NCI-H146 treated with DMSO at 0.1 percent for 48 hours (cell line): ENCODE measurements around the gene KBTBD13.
"Not testable (repeated sequence)": the region's sequence is repeated elsewhere in the genome, so short reads cannot be mapped to it uniquely, and the experiment has no call there.

ENCODE experiments used
- DNase-seq: peaks from one replicate; lab custom pipeline; 2025; ENCODE audit not compliant: unreplicated experiment; lab: John Stamatoyannopoulos, UW

Gene KBTBD13

DNA sequence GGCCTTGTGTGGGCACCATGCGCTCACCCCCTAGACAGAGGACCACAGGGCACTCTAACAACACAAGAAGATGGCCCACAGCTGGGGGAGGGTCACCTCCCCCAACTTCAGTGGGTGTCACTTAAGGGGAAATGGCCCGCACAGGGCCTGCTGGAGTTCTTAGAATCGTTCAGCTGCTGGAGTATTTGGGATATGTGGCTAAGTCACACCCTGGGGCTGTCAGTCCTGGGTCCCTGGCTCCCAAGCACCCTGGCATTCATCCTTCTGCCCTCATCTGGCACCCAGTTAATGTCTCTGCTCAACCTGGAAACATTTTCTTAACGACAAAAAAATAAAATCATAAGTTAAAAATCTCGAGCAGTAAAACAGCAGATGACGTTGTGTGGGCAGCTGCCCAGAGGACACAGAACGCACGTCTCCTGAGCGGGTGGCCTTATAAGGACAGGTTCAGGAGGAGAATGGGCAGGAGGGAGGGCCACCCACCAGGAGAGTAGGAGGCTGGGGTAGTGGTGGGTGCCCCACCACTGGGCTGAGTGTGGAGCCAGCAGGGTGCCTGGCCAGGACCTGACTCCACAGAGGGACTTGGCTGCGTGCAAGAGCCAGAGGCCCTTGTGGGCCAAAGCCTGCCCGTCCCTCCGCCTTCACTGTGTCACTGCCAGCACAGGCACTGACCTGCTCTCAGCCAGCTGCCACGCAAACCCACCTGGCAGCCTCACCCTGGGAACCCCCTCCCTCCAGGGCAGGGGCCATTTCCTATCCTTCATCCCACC, 11.5 kb downstream of the KBTBD13 start:
- no peak for DNase-seq

GRCh38 chr15:65088643-65089021, 12.1 kb downstream of the KBTBD13 start:
- no peak for DNase-seq

DNA sequence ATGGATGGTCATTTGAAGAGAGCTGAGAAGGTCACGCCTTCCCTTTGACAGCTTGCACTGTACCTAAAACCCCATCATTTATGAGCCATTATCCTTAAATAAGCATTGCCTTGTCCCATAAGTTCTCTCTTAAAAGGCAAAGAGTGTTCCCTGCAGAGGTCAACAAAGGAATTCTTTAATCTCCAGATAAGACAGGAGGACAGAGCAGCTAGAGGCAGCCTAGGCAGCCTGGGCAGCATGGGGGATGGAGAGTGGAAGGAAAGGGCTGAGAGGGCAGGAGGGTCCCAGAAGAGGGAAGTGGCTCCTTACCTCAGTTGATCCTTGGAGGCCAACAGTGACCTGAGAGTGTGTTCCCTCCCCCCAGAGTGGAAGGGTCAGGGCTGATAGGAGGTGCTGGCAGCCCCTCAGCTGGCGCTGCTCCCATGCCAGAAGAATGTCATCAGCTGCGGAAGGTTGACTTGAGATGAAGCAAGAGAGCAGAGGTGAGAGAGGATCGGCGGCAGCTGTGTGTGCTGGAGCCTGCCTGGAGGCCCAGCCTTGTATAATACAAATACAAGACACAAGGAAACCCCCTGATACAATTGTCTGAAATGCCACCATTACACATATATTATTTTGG, 12.8 kb downstream of the KBTBD13 start:
- DNase-seq = no peak

GRCh38 chr15:65091946-65092770, 15.6 kb downstream of the KBTBD13 start:
- DNase-seq = no peak

DNA sequence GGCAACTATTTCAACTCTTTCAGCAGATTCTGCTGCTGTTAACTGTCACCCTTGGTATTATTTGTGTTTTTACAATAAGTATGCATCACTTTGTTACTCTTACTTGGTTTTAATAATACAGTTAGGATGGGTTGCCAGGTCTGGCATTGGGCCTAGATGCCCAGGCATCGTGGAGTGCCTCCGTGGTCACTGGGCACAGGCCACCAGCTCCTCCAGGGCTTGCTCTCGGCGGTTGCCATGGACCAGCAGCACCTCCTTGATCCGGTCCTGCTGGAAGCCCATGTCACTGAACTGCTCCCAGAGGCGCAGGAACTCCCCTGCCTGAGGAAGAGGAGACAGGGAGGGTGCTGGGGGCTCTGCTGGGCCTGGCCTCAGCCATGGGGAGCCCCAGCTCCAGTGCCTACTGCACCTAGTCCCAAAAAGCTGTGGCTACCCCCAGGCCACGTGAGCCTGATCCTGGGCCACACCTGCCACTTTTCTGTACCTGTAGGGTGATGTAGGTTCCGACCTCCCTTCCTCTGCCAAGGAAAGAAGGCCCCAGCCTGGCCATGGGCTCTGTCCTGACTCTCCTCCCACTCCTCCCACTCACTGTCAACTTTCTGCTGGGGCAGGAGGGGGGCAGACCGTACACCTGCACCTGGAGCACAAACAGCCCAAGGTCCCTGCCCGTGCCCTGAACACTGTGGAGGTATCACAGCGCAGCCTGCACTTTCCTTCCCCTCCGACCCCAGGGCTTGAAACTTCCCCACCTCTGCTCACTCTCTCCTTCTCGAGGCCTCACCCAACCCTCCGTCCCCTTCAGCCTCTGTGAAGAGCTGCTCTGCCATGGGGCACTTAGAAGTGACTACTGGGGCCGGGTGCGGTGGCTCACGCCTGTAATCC, 16.6 kb downstream of the KBTBD13 start:
- no peak for DNase-seq

GRCh38 chr15:65093793-65094170, 17.2 kb downstream of the KBTBD13 start:
- DNase-seq = not testable (repeated sequence)

DNA sequence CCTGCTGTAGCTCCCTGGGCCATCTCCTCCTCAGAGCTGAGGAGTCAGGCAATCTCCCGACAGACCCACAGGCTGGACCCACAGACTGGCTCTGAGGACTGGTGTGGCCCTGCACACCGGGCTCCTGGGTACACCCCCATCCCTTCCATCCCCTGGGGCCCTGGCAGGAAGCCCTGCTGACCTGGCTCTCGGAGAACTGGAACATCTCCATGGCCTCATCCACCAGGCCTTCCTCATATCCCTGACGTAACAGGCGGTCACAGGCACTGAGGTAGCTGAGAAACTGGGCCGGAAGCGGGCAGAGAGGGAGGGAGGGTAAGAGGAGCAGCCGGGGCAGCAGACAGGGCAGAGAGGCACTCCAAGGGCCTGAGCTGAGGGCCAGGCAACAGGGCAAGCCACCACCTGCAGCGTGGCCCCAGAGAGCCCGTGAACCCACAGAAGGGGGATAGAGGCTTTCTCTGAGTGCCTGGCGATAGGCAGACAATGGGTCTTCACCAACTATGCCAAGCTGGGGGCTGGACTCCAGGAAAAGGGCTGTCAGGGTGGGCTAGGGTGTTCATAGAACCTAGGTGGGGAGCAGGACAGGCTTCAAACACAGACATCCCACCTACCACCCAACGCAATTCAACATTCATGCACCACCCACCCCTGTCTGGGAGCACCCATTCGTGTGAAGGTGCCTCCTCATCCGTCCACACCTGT, 17.9 kb downstream of the KBTBD13 start:
- no peak for DNase-seq

DNA sequence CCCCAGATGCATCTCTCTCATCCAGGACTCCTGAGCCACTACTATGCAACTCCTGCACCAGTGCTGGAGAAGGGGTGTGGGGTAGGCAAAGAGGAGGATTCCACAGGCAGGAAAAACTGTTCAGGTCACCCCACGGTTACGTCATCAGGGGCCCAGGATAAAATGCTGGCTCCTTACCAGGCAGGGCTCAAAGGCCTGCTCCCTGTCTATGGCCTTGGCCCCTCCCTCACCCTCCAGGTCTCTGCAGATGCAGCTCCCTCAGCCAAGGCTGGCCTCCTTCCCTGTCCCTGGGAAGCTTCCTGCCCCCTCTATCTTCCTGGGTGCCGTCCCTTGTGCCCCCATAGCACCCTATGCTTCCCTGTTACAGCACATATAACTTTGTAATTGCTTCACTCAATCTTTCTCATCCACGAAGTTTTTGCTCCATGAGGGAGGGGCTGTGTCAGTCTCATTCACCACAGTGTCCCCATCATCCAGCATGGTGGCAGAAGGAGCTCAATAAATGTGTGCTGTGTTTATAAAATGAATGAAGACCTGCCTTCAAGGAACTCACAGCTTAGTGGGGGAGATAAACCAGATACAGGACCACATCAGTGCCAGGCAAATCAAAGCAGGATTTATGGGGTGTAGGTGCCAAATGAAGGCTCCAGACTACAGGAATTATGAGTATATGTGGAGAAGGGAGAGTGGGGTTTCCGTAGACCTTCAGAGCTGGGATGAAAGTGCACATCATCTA, 18.6 kb downstream of the KBTBD13 start:
- DNase-seq = no peak

DNA sequence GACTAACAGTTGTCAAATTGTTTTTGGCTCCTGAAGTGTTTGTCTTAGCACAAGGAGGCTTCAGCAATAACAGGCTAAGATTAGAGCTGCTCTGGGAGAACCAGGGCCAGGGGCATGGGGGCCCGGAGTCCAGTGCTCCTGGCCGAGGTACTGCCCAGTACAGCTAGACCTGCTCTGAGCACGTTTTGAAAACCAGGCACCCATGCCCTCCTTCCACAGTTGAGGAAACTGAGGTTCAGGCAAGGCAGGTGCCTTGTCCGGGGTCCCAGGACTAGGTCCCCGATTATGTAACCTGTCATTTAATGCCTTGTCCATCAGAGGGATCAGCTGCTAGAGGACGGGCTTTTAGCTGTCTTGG, 19.2 kb downstream of the KBTBD13 start:
- DNase-seq = no peak

- DNase-seq = no peak
Measured at GRCh38 chr15:65096481-65097385, 20.2 kb downstream of the KBTBD13 start.

GRCh38 chr15:65097651-65098263, 21.2 kb downstream of the KBTBD13 start:
- DNase-seq = no peak

GRCh38 chr15:65099336-65099735, 22.8 kb downstream of the KBTBD13 start:
- no peak for DNase-seq

DNA sequence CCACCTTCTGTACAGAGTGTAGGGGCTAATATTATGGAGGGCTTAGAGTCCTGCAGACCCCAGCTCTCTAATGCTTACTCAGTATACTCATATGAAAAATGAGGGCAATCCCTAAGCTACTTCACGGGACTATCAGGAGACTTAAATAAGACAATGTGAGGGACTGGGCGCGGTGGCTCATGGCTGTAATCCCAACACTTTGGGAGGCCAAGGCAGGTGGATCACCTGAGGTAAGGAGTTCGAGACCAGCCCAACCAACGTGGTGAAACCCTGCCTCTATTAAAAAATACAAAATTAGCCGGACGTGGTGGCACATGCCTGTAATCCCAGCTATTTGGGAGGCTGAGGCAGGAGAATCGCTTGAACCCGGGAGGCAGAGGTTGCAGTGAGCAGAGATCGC, 23.3 kb downstream of the KBTBD13 start:
- DNase-seq = not testable (repeated sequence)

GRCh38 chr15:65100442-65100841, 23.9 kb downstream of the KBTBD13 start:
- DNase-seq = no peak

DNA sequence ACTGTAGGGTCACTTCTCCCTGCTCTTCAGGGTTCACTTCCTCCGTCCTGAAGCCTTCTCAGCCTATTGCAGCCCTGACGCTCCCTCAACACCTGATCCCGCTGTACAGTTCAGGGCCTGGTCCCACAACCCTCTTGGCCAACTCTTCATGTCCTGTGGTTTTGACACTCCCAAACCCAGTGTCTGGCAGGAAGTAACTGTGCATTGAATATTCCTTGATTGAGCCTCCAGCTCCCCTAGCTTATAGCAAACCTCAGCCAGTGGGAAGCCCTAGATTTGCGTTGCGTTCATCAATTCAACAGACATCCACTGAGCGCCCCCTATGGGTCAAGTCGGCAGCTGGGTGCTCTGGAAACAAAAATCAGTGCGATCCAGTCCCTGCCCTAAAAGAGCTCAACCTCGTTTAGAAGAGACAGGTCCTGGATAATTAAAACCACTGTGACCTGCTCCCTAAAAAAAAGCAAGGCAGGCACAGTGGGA, 24.9 kb downstream of the KBTBD13 start:
- no peak for DNase-seq

GRCh38 chr15:65101891-65102708, 25.6 kb downstream of the KBTBD13 start:
- no peak for DNase-seq

DNA sequence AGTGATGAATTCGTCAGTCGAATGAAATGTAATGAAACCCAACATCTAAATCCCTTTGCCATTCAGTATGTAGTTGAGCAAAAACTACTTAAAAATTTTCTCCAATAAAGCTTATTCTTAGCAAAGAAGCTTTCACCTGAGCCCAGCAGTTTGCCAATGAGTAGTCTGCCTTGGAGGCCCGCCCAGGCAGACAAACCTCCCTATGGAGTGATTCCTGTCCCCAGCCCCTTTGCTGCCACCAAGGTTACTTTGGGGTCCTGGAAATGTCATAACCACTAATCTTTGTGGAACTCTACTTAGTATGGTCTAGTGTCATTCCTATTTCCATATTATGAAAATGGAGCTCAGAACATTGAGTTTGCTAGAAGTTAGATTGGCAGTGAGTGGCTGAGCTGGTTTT, 26.4 kb downstream of the KBTBD13 start:
- DNase-seq = no peak
